ENCODE data around the gene SLC10A4. TPM values are rescaled to one million over a fixed set of nuclear protein-coding genes. Genes with fewer than 3 reads are reported as not detected.
A peak's percentile ranks its signal among the peaks of the same experiment; 100 is the strongest.
"Not testable (repeated sequence)": the region's sequence is repeated elsewhere in the genome, so short reads cannot be mapped to it uniquely, and the experiment has no call there.

SLC10A4 gene
- total and polyA plus RNA-seq, 2 of the 13 experiments (the other 11 are each of a cell fraction or from before 2014, with no cell fraction given) = 0.04 to 0.07 TPM

DNA sequence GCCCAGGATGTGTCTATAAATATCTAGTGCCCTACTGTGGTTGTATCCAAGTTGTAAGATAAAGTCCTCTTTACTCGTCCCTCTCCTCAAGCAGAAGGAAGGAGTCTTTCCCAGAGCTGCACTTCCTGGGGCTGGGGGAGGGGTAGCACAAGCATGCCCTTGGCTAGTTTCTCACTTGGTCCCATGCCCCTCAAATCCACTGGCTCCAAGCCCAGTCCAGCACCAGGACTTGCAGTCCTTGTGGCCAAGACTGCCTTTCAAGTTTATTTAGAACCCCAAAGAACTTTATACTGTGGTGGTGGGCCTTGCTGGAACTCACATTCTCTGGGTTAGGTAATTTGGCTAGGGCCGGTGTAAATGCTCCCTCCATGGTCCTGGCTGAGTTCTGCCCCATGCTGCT lies 43.2 kb upstream of the SLC10A4 start (continued):
- TF ChIP-seq, protein P1, sequence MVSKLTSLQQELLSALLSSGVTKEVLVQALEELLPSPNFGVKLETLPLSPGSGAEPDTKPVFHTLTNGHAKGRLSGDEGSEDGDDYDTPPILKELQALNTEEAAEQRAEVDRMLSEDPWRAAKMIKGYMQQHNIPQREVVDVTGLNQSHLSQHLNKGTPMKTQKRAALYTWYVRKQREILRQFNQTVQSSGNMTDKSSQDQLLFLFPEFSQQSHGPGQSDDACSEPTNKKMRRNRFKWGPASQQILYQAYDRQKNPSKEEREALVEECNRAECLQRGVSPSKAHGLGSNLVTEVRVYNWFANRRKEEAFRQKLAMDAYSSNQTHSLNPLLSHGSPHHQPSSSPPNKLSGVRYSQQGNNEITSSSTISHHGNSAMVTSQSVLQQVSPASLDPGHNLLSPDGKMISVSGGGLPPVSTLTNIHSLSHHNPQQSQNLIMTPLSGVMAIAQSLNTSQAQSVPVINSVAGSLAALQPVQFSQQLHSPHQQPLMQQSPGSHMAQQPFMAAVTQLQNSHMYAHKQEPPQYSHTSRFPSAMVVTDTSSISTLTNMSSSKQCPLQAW (CRISPR knock-in tag; IDR thresholded peaks at IDR 0.05) = no peak
- TF ChIP-seq, protein P2, sequence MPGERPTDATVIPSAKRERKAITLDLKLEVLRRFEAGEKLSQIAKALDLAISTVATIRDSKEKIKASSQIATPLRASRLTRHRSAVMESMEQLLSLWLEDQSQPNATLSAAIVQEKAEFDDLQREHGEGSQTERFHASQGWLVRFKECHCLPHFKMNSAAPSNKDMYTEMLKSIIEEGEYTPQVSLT (CRISPR knock-in tag; IDR thresholded peaks at IDR 0.05; ENCODE audit: borderline replicate concordance, low read depth) = no peak
- no peak for TF ChIP-seq ZKSCAN1 (IDR thresholded peaks at IDR 0.05; ENCODE audit: low read length)

DNA sequence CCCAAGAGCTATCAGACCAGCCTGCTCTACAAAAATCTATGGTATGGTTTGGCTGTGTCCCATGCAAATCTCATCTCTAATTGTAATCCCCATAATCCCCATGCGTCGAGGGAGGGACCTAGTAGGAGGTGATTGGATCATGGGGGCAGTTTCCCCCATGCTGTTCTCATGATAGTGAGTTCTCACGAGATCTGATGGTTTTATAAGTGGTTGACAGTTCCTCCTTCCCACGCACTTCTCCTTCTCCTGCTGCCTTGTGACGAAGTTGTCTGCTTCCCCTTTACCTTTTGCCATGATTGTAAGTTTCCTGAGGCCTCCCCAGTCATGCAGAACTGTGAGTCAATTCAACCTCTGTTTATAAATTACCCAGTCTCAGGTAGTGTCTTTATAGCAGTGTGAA lies 42.2 kb upstream of the SLC10A4 start:
- CTCF ChIA-PET (ENCODE audit: low intra/inter-chr PET ratio, low total read pairs); H2AFZ ChIP-seq (ENCODE audit: low read length); H3K4me3 ChIP-seq (replicated peaks in 1 of 3; ENCODE audit: insufficient read depth in 1 of 3, low read depth in 2 of 3, low read length in 3 of 3); H3K36me3 ChIP-seq (replicated peaks in 1 of 2; ENCODE audit: control insufficient read depth in 1 of 2, insufficient read depth in 2 of 2, low read length in 2 of 2); H3K27me3 ChIP-seq (ENCODE audit: control insufficient read depth in 1 of 2, insufficient read depth in 2 of 2, low read length in 2 of 2); H3K4me1 ChIP-seq (ENCODE audit: insufficient read depth, low read length); DNase-seq (ENCODE audit: low spot score); H4K20me1 ChIP-seq (ENCODE audit: insufficient read depth, low read length); H3K27ac ChIP-seq (ENCODE audit: extremely low read length, insufficient read depth, low read length); H3K9ac ChIP-seq (ENCODE audit: insufficient read depth, low read depth, low read length); POLR2A ChIA-PET; H3K4me2 ChIP-seq (ENCODE audit: low read depth, low read length); BruUV-seq (replicated peaks); H3K9me3 ChIP-seq (ENCODE audit: low read length); H3K79me2 ChIP-seq (ENCODE audit: insufficient read depth, low read length); ATAC-seq; FAIRE-seq: not testable (repeated sequence)
- intact Hi-C loops (cut with micrococcal nuclease; ENCODE audit: unreplicated experiment) = loop anchor here (10.0 kb wide), 1 partner anchor 524 kb away; no protein-coding TSS in a partner anchor
- 3% methylated on average over 5 of the region's 5 CpGs for WGBS (ENCODE audit: low lambda C conversion rate)
- in situ Hi-C loops (cut with HindIII; ENCODE audit: extremely low pct_ligation_motif_present, low pct_unique_long_range_greater_than_20kb) = loop anchor here (10.0 kb wide), 1 partner anchor 104 kb away; no protein-coding TSS in a partner anchor

DNA sequence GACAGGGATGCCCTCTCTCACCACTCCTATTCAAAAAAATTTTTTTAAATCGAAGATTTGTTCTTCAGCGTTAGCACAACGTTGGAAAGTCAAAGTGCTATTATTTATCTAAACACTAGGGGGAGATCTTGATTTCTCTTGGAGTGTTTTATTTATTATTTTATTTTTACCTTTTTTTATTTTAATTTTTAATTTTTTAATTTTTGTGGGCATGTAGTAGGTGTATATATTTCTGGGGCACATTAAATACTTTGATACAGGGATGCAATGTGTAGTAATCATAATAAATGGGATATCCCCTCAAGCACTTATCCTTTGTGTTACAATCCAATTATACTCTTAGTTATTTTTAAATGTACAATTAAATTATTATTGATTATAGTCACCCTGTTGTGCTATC lies 37.4 kb upstream of the SLC10A4 start:
- Histone ChIP-seq H3K36me3 (replicated peaks in 1 of 2; ENCODE audit: control insufficient read depth in 1 of 2, insufficient read depth in 2 of 2, low read length in 2 of 2) (no peaks in the 10 kb centered on the region), H4K20me1 (ENCODE audit: insufficient read depth, low read length) (no peaks in the 10 kb centered on the region), H3K9ac (ENCODE audit: insufficient read depth, low read depth, low read length) (no peak overlapping the region), H3K4me1 (ENCODE audit: insufficient read depth, low read length) (0 out of 2 replicates have a peak, but pooled peaks cover 10% of the 10 kb centered on the region), H3K27me3 (ENCODE audit: control insufficient read depth in 1 of 2, insufficient read depth in 2 of 2, low read length in 2 of 2) (no peaks in the 10 kb centered on the region), H3K9me3 (ENCODE audit: low read length) (no peaks in the 10 kb centered on the region), H3K79me2 (ENCODE audit: insufficient read depth, low read length) (no peaks in the 10 kb centered on the region), H3K27ac (ENCODE audit: extremely low read length, insufficient read depth, low read length) (no peak overlapping the region), H2AFZ (ENCODE audit: low read length) (no peak overlapping the region), H3K4me3 (replicated peaks in 1 of 3; ENCODE audit: insufficient read depth in 1 of 3, low read depth in 2 of 3, low read length in 3 of 3) (no peak overlapping the region), H3K4me2 (ENCODE audit: low read depth, low read length) (no peak overlapping the region)
- POLR2A ChIA-PET = no interaction called here
- FAIRE-seq (no peak), DNase-seq (ENCODE audit: low spot score) (no peak), ATAC-seq (no peak)
- intact Hi-C loops (cut with micrococcal nuclease; ENCODE audit: unreplicated experiment) (loop anchor here (2.0 to 10.0 kb wide), 2 partner anchors 101 to 519 kb away; no protein-coding TSS in a partner anchor), in situ Hi-C loops (cut with HindIII; ENCODE audit: extremely low pct_ligation_motif_present, low pct_unique_long_range_greater_than_20kb) (loop anchor here (10.0 kb wide), 1 partner anchor 99 kb away; no protein-coding TSS in a partner anchor)
- CTCF ChIA-PET (ENCODE audit: low intra/inter-chr PET ratio, low total read pairs) = interaction anchor here (1.6 to 1.7 kb wide), 2 partner anchors 101 to 518 kb away, joined by 5 read pairs; no protein-coding TSS in a partner anchor
- no TSS peak for BruUV-seq (replicated peaks)
- TF ChIP-seq STAG1 (CRISPR knock-in tag; IDR thresholded peaks at IDR 0.05) (peak; percentile 30; the same call in 1 of the 2 replicates), KLF13 (CRISPR knock-in tag; IDR thresholded peaks at IDR 0.05) (no peak), ZNF615 (CRISPR knock-in tag; IDR thresholded peaks at IDR 0.05; ENCODE audit: borderline replicate concordance) (no peak)
- TF ChIP-seq, protein P3, sequence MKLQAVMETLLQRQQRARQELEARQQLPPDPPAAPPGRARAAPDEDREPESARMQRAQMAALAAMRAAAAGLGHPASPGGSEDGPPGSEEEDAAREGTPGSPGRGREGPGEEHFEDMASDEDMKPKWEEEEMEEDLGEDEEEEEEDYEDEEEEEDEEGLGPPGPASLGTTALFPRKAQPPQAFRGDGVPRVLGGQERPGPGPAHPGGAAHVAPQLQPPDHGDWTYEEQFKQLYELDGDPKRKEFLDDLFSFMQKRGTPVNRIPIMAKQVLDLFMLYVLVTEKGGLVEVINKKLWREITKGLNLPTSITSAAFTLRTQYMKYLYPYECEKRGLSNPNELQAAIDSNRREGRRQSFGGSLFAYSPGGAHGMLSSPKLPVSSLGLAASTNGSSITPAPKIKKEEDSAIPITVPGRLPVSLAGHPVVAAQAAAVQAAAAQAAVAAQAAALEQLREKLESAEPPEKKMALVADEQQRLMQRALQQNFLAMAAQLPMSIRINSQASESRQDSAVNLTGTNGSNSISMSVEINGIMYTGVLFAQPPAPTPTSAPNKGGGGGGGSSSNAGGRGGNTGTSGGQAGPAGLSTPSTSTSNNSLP (IDR thresholded peaks at IDR 0.05; ENCODE audit: low read depth, low read length) = peak; percentile 28; the same call in 1 of the 2 replicates
- WGBS (ENCODE audit: low lambda C conversion rate) = under 1% methylated on average over 3 of the region's 3 CpGs

Measured in HepG2 (cell line).